ENCODE data around the gene REC114.
"Not testable (repeated sequence)": the region's sequence is repeated elsewhere in the genome, so short reads cannot be mapped to it uniquely, and the experiment has no call there.

REC114 gene

DNA sequence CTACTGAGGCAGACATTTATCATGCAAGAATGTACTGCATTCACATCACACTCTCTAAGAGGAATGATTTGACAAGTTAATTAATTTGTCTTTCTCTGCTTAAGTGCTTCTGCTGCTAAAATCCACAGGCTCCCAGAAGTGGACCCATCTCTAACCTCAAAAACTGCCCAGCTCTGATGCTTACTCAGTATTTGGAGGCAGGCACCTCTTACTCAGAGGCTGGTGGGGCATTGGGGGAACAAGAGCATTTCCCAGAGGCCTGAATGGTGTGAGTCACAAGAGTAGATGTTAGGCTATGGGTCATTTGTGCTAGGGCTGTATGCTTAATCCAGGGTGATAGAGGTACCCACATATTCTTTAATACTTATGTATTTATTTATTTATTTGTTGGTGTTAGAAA is 39.8 kb upstream of the REC114 start:
- DNase-seq (ENCODE audit: low read depth), result no peak
- TF ChIP-seq, protein P1, sequence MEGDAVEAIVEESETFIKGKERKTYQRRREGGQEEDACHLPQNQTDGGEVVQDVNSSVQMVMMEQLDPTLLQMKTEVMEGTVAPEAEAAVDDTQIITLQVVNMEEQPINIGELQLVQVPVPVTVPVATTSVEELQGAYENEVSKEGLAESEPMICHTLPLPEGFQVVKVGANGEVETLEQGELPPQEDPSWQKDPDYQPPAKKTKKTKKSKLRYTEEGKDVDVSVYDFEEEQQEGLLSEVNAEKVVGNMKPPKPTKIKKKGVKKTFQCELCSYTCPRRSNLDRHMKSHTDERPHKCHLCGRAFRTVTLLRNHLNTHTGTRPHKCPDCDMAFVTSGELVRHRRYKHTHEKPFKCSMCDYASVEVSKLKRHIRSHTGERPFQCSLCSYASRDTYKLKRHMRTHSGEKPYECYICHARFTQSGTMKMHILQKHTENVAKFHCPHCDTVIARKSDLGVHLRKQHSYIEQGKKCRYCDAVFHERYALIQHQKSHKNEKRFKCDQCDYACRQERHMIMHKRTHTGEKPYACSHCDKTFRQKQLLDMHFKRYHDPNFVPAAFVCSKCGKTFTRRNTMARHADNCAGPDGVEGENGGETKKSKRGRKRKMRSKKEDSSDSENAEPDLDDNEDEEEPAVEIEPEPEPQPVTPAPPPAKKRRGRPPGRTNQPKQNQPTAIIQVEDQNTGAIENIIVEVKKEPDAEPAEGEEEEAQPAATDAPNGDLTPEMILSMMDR (IDR thresholded peaks at IDR 0.05; ENCODE audit: control insufficient read depth, extremely low read depth, insufficient read depth), result no peak
- no peak overlapping the region for H3K4me3 ChIP-seq (ENCODE audit: low read depth, low read length)

DNA sequence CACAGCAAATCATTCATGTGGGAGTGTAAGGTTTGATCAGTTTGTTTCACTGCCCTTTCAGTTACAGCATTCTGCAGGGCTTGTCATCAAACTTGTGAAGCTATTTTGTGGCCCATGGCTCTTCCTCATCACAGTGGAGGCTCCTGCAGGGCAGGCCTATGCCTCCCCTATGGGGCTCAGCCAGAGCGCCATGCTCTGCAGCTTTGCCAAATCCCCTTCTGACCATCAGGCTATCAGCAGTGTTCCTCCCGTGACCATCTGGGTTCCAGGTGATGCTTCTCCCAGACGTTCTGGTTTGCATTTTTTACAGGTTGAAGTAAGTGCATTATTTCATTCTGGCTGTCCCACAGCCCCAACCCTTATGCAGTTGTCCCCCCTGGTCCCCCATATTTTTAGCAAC is 28.1 kb upstream of the REC114 start:
- H3K4me3 ChIP-seq (ENCODE audit: low read depth, low read length), result no peak overlapping the region
- TF ChIP-seq, protein P1 (IDR thresholded peaks at IDR 0.05; ENCODE audit: control insufficient read depth, extremely low read depth, insufficient read depth), result no peak
- no peak for DNase-seq (ENCODE audit: low read depth)

DNA sequence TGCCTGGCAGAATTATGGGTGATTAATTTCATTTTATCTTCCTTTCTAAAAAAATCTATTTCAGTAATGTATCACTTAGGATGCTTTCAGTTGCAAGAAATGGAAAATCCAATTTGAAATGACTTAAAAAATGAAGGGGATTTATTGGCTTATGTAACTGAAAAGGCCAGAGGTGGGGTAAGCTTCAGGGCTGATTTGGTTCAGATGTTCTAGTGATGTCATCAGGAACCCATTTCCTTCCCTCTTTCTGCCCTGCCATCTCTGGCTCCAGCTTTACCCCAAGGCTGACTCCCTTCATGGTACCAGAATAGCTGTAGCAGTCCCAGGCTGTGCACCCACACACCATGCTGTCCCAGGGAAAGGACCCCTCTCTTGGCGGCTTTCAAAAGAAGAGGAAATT is 18.5 kb upstream of the REC114 start:
- DNase-seq (ENCODE audit: low read depth), result no peak
- no peak overlapping the region for H3K4me3 ChIP-seq (ENCODE audit: low read depth, low read length)
- TF ChIP-seq, protein P1 (IDR thresholded peaks at IDR 0.05; ENCODE audit: control insufficient read depth, extremely low read depth, insufficient read depth), result no peak

DNA sequence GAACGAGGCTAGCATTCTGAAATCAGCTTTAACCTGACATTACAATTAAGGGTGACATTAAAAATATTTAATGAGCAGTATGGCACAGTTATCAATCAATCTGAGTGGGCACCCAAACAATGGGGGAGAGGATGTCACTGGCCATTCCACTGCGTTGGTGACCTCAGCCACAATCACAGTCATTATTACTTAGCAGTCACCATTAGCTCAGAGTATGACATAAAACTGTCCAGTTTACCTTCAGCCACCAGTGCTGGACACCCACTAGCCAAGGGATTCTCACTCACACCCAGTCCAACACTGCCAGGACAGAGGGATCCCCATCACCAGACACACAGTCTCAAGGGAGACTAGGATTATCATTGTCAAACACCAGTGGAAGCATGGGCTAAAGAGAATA is 17.5 kb upstream of the REC114 start:
- DNase-seq (ENCODE audit: low read depth), result no peak
- TF ChIP-seq, protein P1 (IDR thresholded peaks at IDR 0.05; ENCODE audit: control insufficient read depth, extremely low read depth, insufficient read depth), result no peak
- H3K4me3 ChIP-seq (ENCODE audit: low read depth, low read length), result no peak overlapping the region

GRCh38 chr15:73426323-73426994 is 16.5 kb upstream of the REC114 start:
- no peak overlapping the region for H3K4me3 ChIP-seq (ENCODE audit: low read depth, low read length)
- TF ChIP-seq, protein P1 (IDR thresholded peaks at IDR 0.05; ENCODE audit: control insufficient read depth, extremely low read depth, insufficient read depth), result no peak
- no peak for DNase-seq (ENCODE audit: low read depth)

DNA sequence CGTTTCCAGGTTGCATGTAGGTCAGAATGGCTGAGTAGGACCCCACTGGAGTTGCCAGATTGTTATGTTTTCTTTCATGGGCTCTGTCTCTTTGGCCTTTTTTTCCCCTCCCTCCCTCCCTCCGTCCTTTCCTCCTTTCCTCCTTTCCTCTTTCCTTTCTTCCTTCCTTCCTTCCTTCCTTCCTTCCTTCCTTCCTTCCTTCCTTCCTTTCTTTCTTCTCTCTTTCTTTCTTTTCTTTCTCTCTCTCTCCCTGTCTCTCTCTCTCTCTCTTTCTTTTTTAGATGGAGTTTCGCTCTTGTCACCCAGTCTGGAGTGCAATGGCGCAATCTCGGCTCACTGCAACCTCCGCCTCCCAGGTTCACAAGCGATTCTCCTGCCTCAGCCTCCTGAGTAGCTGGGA is 11.6 kb upstream of the REC114 start:
- H3K4me3 ChIP-seq (ENCODE audit: low read depth, low read length); DNase-seq (ENCODE audit: low read depth): not testable (repeated sequence)

- H3K4me3 ChIP-seq (ENCODE audit: low read depth, low read length), result no peak overlapping the region
- TF ChIP-seq, protein P1 (IDR thresholded peaks at IDR 0.05; ENCODE audit: control insufficient read depth, extremely low read depth, insufficient read depth), result no peak
- no peak for DNase-seq (ENCODE audit: low read depth)
Measured at GRCh38 chr15:73433873-73434272, 9.1 kb upstream of the REC114 start.
